G401.6 (cell line): ENCODE measurements around the gene NDUFS8.

Source experiments
- FAIRE-seq: peaks from 2 replicates; lab custom pipeline; 2012; peaks lifted over from hg19 to GRCh38; lab: Jason Lieb, UNC

Gene NDUFS8

DNA sequence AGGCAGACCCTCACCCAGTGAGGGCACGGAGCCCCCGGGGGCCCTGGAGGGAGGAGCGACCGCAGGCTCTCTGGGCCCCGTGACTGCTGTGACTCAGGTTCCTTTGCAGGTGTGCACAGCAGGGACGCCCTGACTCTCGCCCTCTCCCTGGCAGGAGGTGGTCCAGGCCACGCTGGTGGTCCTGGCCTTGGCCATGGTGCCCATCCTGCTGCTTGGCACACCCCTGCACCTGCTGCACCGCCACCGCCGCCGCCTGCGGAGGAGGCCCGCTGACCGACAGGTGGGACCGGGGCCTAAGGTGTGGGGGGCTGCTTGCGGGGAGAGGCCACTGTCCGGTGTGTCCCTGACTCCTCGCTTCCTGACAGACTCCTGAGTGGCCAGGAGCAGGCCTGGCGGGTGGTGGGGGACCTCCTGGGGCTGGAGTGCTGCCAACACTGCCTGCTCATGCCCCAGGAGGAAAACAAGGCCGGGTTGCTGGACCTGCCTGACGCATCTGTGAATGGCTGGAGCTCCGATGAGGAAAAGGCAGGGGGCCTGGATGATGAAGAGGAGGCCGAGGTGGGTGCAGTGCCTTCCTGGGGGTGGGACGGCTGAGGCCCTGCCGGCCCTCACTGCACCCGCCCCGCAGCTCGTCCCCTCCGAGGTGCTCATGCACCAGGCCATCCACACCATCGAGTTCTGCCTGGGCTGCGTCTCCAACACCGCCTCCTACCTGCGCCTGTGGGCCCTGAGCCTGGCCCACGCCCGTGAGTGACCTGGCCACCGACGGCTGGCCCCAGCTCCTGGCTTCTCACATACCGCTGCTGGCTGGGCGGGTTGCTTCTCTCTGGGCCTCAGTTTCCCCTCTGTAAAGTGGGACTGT, 19.3 kb downstream of the NDUFS8 start:
- FAIRE-seq, result no peak

GRCh38 chr11:68050371-68050841, 19.9 kb downstream of the NDUFS8 start:
- no peak for FAIRE-seq

GRCh38 chr11:68051191-68052136, 21.0 kb downstream of the NDUFS8 start:
- no peak for FAIRE-seq

- FAIRE-seq, result no peak
These were observed 21.8 kb downstream of the NDUFS8 start for GRCh38 chr11:68052137-68052873.

GRCh38 chr11:68053117-68053516, 22.6 kb downstream of the NDUFS8 start:
- FAIRE-seq, result no peak

GRCh38 chr11:68053981-68054812, 23.7 kb downstream of the NDUFS8 start:
- no peak for FAIRE-seq

GRCh38 chr11:68056317-68057285, 26.1 kb downstream of the NDUFS8 start:
- no peak for FAIRE-seq

DNA sequence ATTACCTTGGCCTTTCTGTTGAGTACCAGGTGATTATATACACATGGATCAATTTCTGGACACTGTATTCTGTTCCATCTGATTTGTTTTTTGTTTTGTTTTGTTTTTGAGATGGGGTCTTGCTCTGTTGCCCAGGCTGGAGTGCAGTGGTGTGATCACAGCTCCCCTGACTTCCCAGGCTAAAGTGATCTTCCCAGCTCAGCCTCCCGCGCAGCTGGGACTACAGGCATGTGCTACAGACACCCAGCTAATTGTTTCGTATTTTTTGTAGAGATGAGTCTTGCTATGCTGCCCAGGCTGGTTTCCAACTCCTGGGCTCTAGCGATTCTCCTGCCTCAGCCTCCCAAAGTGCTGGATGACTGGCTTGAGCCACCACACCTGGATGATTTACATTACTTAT, 27.3 kb downstream of the NDUFS8 start:
- no peak for FAIRE-seq

GRCh38 chr11:68061508-68061907, 31.0 kb downstream of the NDUFS8 start:
- no peak for FAIRE-seq

GRCh38 chr11:68064926-68065325, 34.4 kb downstream of the NDUFS8 start:
- no peak for FAIRE-seq

DNA sequence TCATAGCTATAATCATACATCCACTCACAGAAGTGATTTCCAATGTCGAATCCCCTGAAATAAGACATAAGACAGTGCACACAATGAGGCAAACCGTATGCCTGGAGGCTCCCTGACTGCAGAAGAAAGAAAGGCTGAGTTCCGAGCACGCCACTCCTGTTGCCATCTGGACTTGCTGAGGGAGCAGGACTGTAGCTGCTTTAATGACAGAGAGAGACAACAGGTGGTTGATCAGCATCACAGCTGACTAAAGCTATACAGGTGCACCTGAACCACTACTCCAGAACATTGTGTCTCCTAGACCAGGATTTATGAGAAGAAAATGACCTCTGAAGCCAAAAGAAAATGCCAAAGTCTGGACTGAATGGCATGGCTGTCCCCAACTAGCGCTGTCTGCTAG, 35.4 kb downstream of the NDUFS8 start:
- FAIRE-seq, result no peak

DNA sequence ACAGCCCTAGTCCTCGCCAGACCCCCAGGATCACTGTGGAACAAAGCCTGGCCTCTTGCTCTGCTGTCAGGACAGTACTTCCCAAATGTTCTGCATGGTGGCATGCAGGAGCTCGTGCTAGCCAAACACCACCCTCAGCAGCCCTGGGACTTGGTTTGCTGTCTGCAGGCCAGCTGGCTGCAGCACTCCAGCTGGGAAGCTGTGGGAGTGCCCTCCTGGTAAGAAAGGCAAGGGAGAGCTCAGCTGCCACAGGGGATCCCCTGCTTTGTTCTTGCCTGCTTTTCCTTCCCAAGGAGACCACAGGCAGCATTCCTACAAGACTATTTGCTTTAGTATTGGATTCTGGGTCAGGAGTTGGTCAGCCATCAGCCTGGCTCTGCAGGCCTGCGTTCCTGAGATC, 36.3 kb downstream of the NDUFS8 start:
- no peak for FAIRE-seq

DNA sequence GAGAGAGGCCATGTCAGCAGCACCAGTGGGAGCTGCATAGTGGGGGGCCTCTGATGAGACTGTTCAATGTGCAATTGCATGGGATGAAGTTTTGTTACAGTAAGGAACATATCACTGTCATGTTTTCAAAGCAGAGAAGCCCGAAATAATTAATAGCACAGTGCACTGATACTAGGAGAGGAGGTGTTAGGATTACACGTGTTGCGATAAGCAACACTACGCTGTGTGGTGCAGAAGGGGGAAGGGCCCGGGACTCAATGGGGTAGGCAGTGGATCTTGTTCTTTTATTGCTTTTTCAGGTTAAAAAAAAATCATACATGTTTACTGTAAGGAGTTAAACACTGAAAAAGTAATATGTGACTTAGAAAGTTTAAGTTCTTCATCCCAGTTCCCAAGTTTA, 37.5 kb downstream of the NDUFS8 start:
- no peak for FAIRE-seq

DNA sequence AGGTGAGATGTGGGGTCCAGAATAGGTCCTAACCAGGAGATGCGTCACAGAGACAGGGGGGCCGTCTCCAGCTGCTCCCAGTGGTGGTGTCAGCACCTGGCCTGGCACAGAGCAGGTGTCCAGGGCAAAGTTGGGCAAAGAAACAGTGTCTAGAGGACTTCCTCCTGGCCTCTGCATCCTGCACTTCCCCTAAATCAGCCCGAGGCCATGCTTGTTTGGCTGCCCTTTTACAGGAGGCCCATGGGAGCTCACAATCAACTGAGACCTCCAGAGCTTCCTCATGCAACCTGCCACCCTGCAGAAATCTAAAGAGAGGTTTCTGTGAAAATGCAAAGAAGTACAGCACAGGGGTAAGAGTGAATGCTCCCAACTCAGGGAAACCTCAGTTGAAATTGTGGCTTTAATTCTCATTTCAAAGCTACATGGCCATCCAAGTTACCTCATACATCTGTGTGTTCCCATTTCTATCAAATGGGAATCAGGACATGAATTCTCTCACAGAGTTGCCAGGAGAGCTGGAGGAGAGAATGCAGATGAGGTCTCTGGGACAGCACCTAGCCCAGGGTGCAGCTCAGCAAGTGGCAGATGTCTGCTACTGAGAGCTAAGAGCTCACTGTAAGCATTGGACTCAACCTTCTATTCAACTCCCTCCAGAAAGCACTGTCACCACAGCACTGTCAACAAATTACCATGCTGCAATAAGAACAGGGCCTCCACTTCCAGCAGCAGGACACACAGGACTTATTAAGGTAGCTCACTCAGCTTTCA, 41.0 kb downstream of the NDUFS8 start:
- no peak for FAIRE-seq

- no peak for FAIRE-seq
These were observed 44.3 kb downstream of the NDUFS8 start for GRCh38 chr11:68074584-68075352.

DNA sequence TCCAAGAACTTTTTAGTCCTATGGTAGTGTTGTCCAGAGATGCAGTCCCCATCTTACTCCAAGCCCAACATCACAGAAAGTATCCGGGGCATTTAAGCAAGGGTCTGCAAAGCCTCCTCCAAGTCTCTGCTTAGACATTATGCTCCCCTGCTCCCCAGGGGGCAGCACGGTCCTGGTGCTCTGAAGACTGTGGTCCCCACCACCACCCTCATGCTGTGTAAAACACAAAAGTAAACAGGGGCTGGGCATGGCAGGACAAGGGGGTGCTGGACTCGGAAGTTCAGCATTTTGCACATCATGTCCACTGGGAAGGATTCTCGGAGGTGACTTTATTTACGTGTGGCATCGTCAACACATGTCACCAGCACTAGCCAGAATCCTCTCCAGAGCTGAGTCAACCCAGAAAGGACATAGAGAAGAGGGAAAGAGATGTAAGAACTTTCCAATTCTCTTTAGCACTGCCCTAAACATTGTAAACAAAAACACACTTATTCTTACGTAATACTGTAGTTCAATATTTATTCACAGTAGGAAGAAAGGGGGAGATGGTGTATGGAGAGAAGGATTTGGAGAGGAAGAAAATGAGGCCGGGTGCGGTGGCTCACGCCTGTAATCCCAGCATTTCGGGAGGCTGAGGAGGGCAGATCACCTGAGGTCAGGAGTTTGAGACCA, 46.0 kb downstream of the NDUFS8 start:
- FAIRE-seq, result no peak

- FAIRE-seq, result no peak
These were observed 47.4 kb downstream of the NDUFS8 start for GRCh38 chr11:68077617-68078582.
